OCI-LY3 (cell line): ENCODE measurements around the gene GMEB2.

Source experiments
- CTCF ChIP-seq: fragments of 200-600, 300-600 bp; sonication (generic); IDR thresholded peaks from 2 replicates; pipeline ENCODE4 v1.5.1; 2014; ENCODE audit warnings: antibody characterized with exemption, low read length, low read depth
- EZH2phosphoT487 ChIP-seq: fragments of 200-600 bp; shearing (Covaris generic); IDR thresholded peaks from 2 replicates; pipeline ENCODE4 v1.6.1; 2018; ENCODE audit warnings: antibody characterized with exemption, mixed run types, low read depth

GRCh38 chr20:63595416-63596127 lies 31.3 kb downstream of the GMEB2 start:
- TF ChIP-seq CTCF (no peak), EZH2phosphoT487 (no peak)
